ENCODE measurements around the gene ZNF804B. TPM values are rescaled to one million over a fixed set of nuclear protein-coding genes. Genes with fewer than 3 reads are reported as not detected.

The ZNF804B gene
- total RNA-seq, 1 experiment from 2014 or later, result not detected

DNA sequence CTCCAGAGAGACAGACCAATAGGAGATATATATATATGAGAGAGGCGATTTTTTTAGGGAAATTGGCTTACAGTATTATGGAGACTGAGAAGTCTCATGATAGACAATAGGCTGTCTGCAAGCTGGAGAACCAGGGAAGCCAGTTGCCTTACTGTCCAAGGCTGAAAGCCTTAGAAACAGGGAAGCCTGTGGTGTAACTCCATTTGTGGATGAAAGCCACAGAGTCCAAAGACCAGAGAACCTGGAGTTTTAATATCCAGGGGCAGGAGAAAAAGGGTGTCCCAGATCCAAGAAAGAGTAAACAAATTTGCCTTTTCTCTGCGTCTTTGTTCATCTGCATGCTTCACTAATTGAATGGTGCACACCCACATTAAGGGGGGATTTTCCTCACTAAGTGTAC is 107.7 kb downstream of the ZNF804B start:
- BruUV-seq (replicated peaks), result no TSS peak
- intact Hi-C loops (cut with micrococcal nuclease; ENCODE audit: unreplicated experiment), result no loop called here
- CTCF ChIA-PET, result no interaction called here
- Histone ChIP-seq H3K4me3 (ENCODE audit: low read depth, low read length, poor library complexity, severe bottlenecking) (no peak overlapping the region), H3K27me3 (replicated peaks; ENCODE audit: insufficient read depth, low read depth, low read length, poor library complexity) (no peaks in the 10 kb centered on the region), H3K9me3 (ENCODE audit: low read depth, low read length, poor library complexity, severe bottlenecking) (no peaks in the 10 kb centered on the region), H3K27ac (ENCODE audit: low read depth, low read length, poor library complexity, severe bottlenecking) (no peak overlapping the region), H3K4me1 (ENCODE audit: insufficient read depth, low read length, poor library complexity, severe bottlenecking) (no peaks in the 10 kb centered on the region), H3K36me3 (ENCODE audit: insufficient read depth, low read length, poor library complexity, severe bottlenecking) (no peaks in the 10 kb centered on the region)
- POLR2A ChIA-PET (ENCODE audit: low non-redundant PET), result no interaction called here
- no peak for TF ChIP-seq EZH2 (IDR thresholded peaks at IDR 0.05; ENCODE audit: borderline replicate concordance, low read depth, low read length, poor library complexity, severe bottlenecking)
- TF ChIP-seq, protein P1, sequence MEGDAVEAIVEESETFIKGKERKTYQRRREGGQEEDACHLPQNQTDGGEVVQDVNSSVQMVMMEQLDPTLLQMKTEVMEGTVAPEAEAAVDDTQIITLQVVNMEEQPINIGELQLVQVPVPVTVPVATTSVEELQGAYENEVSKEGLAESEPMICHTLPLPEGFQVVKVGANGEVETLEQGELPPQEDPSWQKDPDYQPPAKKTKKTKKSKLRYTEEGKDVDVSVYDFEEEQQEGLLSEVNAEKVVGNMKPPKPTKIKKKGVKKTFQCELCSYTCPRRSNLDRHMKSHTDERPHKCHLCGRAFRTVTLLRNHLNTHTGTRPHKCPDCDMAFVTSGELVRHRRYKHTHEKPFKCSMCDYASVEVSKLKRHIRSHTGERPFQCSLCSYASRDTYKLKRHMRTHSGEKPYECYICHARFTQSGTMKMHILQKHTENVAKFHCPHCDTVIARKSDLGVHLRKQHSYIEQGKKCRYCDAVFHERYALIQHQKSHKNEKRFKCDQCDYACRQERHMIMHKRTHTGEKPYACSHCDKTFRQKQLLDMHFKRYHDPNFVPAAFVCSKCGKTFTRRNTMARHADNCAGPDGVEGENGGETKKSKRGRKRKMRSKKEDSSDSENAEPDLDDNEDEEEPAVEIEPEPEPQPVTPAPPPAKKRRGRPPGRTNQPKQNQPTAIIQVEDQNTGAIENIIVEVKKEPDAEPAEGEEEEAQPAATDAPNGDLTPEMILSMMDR (conservative IDR thresholded peaks at IDR 0.05; ENCODE audit: low read depth, low read length), result no peak
- no peak for DNase-seq (ENCODE audit: low spot score)

DNA sequence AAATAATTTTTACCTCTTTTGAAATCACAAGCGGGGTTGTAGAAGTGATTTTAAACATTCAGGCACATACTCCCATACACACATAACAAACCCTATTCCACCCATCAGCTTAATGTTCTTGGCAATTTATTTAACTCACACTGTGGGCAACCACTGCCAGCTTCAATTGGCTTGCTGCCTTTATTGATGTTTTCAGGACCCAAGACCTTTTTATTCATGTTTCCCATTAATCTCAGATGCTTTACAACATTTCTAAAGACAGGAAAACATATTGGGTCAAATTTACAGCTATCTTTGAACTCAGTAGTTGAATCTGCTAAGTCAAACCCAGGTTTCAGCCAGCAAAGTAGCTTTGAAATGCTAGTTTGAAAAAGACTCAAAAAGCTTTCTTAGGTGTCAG is 109.0 kb downstream of the ZNF804B start:
- Histone ChIP-seq H3K4me1 (ENCODE audit: insufficient read depth, low read length, poor library complexity, severe bottlenecking) (no peaks in the 10 kb centered on the region), H3K9me3 (ENCODE audit: low read depth, low read length, poor library complexity, severe bottlenecking) (no peaks in the 10 kb centered on the region), H3K27ac (ENCODE audit: low read depth, low read length, poor library complexity, severe bottlenecking) (no peak overlapping the region), H3K36me3 (ENCODE audit: insufficient read depth, low read length, poor library complexity, severe bottlenecking) (no peaks in the 10 kb centered on the region), H3K4me3 (ENCODE audit: low read depth, low read length, poor library complexity, severe bottlenecking) (no peak overlapping the region), H3K27me3 (replicated peaks; ENCODE audit: insufficient read depth, low read depth, low read length, poor library complexity) (no peaks in the 10 kb centered on the region)
- BruUV-seq (replicated peaks), result no TSS peak
- CTCF ChIA-PET, result no interaction called here
- POLR2A ChIA-PET (ENCODE audit: low non-redundant PET), result no interaction called here
- DNase-seq (ENCODE audit: low spot score), result no peak
- TF ChIP-seq, protein P1 (conservative IDR thresholded peaks at IDR 0.05; ENCODE audit: low read depth, low read length), result no peak
- no peak for TF ChIP-seq EZH2 (IDR thresholded peaks at IDR 0.05; ENCODE audit: borderline replicate concordance, low read depth, low read length, poor library complexity, severe bottlenecking)
- intact Hi-C loops (cut with micrococcal nuclease; ENCODE audit: unreplicated experiment), result no loop called here

DNA sequence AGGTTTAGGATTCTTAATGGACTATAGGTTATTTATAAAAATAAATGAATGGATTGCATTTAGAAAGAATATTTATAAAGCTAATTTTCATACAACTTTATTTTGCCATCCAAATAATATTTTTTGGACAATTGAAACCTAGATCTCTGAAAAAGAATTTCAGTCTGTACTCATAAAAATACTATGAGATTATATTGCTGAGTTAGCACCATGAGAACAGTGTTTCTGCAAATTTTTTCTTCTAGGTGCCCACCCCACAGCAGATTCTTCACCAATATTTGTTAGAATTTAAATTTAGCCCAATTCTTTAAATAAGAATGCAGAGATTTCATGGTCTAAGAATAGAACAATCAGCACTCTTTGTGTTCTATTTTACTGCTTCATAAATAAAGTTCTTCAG is 121.6 kb downstream of the ZNF804B start:
- ChIA-PET POLR2A (ENCODE audit: low non-redundant PET) (no interaction called here), CTCF (no interaction called here)
- no peaks in the 10 kb centered on the region for H3K36me3 ChIP-seq (ENCODE audit: insufficient read depth, low read length, poor library complexity, severe bottlenecking)
- no TSS peak for BruUV-seq (replicated peaks)
- H3K9me3 ChIP-seq (ENCODE audit: low read depth, low read length, poor library complexity, severe bottlenecking), result no peaks in the 10 kb centered on the region
- H3K27ac ChIP-seq (ENCODE audit: low read depth, low read length, poor library complexity, severe bottlenecking), result no peak overlapping the region
- no peak overlapping the region for H3K4me3 ChIP-seq (ENCODE audit: low read depth, low read length, poor library complexity, severe bottlenecking)
- DNase-seq (ENCODE audit: low spot score), result no peak
- H3K4me1 ChIP-seq (ENCODE audit: insufficient read depth, low read length, poor library complexity, severe bottlenecking), result no peaks in the 10 kb centered on the region
- intact Hi-C loops (cut with micrococcal nuclease; ENCODE audit: unreplicated experiment), result no loop called here
- peaks cover 7% of the 10 kb centered on the region for H3K27me3 ChIP-seq (replicated peaks; ENCODE audit: insufficient read depth, low read depth, low read length, poor library complexity)
- TF ChIP-seq EZH2 (IDR thresholded peaks at IDR 0.05; ENCODE audit: borderline replicate concordance, low read depth, low read length, poor library complexity, severe bottlenecking), result no peak
- TF ChIP-seq, protein P1 (conservative IDR thresholded peaks at IDR 0.05; ENCODE audit: low read depth, low read length), result no peak
